ENCODE results near the gene NAV2.

NAV2 gene

DNA sequence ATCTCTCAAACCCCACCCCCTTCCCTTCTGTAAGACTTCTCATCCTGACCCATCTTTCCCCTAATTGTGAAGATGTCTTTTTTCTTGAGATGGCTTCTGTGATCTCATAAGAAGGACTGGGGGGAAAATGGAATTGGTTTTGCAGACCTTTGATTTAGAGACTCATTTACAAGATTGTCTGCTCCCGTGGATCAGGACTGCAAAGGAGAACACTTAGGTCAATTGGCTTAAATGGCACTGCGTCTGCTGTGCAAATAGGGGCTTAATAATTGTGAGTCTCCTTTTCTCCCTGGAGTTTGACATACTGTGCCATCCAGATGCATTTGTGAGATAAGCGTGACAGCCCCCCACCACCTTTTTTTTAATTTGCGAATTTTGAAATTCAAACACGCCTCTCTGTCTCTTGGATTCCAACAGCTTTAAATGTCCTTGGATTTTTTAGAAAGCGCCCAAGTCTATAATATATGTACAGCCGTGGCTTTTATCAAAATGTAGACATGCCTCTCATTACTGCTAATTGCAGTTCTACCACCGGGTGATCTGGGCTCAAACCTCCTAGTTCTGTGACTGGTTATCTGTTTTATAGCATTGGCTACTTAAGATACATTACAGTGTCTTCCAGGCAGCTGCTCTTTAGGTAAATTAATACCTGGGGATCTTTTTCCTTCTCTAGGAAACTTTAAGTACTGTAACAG is 297.7 kb downstream of the NAV2 start:
- DNase-seq = no peak

DNA sequence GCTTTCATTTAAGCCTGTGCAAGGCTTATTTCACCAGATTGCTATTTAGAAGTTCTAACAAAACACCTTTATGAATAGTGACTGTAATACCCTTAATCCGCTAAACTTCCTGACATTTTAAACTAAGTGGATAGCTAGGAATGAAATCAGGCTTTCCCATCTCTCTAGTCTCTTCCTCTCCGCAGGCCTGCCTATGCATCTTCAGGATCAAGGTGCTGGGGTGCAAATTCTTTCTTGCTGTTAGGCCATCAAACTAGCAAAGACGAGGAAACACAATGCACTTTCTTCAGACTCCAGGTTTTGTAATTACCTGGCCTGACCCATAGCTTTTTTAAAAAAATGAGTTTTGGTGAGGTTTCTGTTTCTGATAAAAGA is 298.2 kb downstream of the NAV2 start:
- no peak for DNase-seq

DNA sequence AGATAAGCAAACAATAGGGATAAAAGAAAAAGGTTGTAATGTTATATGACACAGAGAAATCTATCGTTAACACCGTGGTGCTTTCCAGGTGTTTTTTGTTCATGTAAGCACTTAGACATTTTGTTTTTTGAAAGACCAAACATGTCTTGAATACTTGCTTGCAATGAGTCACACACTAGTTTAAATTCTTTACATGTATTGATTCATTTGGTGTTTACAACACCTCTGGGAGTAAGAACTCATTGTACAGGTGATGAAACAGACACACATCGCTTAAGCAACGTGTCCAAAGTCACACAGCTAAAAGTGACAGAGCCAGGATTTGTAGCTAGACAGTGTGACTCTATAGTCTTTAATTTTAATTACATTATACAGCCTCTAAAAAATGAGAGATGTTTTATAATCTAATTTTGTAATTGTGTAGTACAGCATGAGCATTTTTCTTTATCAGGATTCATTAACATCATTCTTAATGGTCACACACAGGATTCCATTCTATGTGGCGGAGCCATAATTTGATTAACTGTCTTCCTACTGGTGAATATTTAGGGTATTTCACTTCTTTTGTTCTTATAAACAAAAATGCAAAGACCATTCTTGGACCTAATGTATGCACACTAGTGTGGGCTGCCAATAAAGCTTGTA is 298.8 kb downstream of the NAV2 start:
- no peak for DNase-seq

DNA sequence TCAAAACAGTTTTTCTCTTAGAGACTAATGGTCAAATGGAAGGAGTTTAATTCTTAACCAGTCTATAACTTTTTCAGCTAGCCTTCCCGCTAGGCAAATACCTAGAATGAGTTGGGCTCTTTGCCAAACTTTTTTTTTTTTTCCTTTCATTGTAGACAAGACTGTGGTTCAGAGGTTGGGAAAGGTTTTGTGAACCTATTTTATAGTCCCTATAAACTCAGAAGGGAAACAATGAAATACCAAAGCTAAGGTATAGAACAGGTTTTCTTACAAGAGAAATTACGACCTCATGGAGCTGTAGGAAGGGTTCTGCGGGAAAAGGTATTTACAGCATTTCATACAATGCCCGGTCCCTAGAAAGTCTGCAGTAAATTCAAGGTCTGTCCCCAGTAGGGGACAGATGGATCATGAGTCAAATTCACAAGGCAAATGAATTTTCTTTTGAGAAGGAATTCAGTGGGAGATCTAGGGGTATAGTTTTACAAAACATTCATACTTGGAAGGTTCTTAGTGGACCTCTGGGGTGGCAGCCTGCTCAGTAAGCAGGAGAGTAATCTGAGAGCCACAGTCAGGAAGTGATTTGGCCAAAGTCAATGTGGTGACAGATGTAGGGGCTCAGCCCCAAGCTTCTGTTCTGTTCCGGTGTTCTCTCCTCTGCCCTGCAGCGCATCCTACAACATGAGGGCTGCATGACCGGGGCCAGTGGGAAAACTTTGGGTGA is 300.9 kb downstream of the NAV2 start:
- DNase-seq = no peak

DNA sequence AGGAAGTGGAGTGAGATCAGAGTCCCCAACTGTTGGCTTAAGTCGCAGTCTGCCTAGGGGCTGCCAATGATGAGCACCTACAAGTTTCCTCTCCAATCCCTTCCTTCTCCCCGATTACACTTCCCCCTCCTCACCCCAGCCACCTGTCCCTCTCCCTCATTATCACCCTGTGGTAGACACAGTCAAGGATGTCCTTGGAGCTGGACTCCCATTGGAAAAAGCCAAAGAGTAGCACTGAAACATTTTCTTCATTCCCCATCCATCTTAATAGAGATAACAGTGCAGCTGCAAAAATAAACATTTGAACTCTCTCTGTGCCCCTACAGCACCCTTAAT is 301.4 kb downstream of the NAV2 start:
- no peak for DNase-seq

DNA sequence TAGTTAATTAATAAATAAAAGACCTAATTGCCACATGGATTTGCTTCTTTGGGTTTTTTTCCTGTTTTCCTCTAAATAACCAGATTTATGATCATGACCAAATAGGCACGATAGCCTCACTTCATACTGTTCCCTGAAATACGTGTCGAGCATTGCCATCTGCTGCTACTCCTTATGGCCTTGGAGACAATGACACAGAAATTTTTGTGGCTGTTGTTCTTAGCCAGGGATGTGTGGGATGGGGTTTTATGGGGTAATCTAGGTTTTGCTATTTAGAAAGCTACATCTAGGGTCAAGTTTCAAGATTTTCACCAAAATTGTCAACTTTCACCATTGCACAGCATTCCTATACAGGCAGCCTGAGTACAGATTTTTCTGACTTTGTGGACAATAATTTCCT is 302.5 kb downstream of the NAV2 start:
- no peak for DNase-seq

DNA sequence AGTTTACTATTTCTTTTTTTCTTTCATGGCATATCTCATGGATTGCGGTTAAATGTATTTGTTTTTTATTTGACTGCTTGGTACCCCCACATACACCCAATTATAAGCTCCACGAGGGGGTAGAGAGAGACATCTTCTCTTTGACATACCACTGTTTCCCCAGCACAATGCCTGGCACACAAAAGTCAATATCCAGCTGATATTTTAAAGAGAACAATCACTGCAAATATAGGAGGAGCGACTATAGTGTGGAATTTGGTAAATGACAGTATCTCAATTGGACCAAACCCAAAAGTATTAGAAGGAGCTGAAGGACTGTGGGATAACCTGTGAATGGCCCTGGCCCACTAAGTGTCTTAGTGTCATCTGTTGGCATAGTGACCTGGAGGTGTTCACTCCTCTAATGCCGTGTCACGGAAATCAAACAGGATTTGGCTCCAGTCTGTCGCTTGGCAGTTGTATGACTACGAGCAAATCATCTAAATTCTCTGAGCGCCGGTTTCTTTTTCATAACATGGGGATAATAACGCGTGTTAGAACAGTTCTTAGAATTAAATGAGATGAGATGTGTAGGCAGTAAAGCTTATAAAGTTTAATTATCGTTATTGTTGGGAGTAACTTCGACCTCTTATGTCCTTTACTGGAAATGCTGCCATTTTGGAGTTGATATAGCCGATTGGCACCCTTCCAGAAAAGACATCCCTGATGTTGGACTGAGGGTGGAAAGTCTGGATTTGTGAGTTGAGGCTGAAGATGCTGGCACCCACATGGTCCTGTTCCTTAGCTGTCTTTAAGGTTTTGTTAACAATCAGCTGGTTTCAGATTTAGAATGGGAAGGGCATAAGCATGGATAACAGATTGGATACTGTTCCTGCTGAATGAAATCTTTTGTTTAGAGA is 303.1 kb downstream of the NAV2 start:
- no peak for DNase-seq

DNA sequence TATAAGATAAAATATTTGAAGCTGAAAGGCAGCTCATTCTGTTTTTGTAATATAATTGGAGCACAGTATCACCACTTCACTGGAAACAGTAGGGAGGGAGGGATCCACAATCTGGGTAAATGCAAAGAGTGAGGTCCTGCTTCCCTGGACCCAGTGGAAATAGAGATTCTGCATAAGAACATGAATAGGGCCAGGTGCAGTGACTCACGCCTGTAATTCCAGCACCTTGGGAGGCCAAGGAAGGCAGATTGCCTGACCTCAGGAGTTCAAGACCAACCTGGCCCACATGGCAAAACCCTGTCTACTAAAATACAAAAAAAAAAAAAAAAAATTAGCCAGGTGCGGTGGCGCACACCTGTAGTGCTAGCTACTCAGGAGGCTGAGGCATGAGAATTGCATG is 303.9 kb downstream of the NAV2 start:
- no peak for DNase-seq

DNA sequence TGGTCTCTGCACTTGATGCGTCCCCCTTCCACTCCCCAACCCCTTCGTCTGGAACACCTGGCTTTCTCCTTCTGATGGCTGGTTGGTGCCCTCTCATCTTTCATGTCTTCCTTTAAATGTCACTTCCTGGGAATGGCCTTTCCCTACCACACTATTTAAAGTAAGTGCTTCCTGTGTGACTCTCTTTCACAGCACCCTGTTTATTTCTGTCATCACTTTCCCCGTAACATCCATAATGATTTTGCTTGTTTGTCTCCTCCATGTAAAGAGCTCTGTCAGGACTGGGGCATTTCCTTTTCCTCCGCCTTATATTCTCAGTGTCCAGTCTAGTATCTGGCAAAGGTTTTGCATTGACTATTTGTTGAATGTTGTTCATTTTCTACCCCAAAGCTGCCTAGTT is 304.7 kb downstream of the NAV2 start:
- DNase-seq = no peak

DNA sequence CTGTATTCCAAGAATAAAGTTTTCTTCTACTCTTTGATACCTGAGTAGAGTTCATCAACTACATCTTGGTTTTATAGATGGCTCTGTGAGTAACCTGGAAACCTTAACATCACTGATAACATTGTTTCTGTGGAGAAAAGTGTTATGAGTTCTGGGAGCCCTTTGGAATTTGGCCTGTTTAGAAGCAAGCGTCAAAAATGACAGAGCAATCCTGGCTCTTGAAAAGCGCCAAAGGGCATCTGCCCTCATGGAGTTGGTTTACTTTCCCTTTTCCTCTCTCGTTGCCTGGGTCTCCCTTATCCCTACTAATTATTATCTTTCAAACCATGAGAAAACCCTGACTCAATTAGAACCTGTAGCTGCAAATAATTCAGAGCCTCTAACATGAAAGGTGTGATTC is 307.6 kb downstream of the NAV2 start:
- DNase-seq = no peak

DNA sequence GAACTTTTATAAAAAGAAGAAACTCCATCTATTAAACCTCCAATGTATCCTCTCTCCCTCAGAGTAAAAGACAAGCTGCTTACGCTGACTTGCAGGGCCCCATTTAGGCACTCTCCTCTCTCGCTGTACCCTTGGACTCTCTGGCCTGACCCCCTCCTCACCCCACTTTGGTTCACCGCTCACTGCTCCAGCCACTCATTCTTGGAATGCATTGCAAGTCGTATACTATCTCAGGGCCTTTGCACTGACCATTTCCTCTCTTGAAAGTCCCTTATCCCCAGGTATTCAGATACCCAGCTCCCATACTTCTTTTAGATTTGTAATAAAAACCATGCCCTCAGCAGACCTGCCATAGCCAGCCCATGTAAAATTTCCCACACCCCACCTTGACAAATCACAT is 308.1 kb downstream of the NAV2 start:
- no peak for DNase-seq

DNA sequence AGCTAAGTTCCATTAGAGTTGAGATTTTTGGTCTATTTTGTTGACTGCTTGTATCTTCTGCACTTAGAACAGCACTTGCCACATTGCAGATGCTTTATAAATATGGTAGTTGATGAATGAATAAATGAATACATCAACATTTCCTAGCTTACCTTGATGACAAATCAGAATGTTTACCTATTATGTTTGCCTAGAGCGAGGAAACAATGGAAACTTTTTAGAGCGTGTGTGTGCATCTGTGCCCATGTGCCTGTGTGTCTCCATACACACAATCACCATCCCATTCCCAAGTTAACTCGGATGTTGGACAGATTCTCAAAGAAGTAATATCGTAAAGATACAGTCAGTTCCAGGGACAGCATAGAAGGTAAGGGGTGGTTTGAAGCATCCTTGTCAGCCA is 308.6 kb downstream of the NAV2 start:
- no peak for DNase-seq

DNA sequence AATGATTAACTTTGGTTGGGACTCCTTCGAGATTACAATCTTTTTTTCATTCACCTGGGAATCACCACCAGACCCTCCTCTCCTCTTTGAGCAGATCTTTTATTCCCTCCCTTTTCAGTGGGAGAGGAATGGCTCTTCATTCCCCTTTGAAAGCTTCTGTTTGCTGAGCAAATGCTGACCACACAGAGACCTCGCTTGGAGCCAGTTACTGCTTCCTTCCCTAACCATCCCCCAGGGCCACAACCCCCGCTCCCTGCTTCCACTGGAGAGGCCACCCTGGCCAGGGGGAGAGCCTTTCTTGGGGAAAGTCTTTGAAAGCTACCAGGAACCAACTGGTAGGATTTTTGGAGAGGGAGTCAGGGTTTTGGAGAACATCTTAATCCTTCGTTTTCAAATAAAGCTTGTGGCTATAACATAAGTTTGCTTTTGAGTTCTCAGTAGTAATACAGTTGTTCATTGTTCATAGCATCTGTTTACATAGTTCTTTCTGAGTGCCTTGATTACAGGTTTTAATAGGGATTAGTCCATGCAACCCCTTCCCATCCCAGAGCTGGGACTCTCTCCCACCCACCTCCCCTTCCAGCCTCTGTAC is 309.2 kb downstream of the NAV2 start:
- DNase-seq = no peak

DNA sequence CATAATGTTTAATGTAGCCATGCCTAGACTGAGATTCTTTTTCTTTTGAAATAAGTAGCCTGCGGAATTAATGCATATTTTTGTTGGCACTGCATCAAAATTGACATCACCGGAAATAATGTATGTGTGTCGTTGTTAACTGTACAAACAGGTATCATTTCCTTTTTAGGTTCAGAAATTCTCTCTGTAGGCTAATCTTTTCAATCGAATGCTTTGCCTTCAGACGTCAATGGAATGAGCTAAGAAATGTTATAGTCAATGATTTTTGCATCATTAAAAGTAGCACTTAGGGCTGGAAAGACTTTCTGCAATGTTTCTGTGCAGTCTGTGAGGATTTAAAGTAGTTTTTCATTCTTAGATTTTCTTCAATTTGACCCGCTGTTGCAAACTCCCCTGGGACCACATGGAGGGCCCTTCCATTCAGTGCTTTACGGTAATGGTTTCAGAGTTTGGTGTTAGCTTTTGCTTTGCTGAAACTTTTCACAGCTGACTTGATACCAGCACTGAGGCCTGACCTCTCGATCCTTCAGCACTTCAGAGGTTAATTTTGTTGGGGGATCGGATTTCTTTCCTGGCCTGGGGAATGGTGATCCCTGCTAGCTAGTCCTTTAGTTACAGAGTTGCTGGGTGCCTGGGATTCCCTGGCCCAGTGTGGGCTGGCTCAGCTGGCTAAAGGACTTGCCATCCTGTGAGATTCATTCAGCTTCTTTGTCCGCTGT is 309.9 kb downstream of the NAV2 start:
- DNase-seq = no peak

DNA sequence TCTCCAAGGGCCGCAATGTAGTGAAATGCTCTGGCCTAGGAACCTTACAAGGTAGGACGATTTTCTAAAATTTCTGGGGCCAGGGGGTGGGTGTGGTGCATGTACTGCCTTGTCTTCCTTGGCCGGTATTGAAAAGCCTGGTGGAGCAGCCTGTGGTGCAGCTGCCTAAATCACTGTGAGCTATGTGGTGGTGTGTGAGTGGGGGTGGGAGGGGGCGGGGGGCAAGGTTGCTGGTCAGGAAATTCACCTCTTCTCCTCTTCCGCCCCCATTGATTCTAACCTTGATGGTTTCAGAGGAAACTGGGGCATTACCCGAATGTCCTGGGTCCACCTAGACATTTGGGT is 310.4 kb downstream of the NAV2 start:
- DNase-seq = no peak

DNA sequence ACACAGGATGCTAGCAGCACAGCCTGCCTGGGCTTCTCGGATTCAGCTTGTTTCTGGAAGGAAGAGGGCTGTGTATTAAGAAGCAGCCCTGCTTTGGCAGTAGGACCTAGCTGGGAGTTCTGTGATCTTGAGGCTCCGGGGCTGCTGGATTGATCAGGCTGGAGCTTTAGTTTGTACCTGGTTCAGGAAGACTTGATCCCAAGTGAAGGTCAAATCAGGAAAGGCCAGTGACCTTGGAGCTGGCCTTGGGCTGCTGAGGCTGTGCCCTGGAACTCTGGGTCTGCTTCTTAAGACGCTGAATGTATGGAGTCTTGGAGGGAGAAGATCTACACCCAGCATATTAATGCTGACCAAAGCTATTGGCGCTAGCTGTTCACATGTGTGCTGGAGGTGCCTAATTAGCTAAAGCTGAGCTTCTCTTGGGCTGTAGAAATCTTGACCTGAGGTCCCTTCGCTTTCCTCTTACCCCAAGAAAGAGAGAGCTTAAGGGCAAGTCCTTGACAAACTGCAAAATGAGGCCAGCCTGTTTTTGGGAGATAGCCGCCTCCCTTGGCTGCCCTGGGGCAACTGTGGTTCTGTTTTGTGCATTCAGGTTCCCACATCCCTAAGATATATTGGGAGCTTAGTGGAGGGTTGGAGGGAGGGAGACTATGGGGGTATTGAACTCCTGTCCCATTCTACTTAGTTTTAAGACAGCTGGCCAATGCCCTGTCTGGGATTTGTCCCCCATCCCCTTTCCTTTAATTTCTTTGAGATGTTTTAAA is 311.7 kb downstream of the NAV2 start:
- DNase-seq = no peak

DNA sequence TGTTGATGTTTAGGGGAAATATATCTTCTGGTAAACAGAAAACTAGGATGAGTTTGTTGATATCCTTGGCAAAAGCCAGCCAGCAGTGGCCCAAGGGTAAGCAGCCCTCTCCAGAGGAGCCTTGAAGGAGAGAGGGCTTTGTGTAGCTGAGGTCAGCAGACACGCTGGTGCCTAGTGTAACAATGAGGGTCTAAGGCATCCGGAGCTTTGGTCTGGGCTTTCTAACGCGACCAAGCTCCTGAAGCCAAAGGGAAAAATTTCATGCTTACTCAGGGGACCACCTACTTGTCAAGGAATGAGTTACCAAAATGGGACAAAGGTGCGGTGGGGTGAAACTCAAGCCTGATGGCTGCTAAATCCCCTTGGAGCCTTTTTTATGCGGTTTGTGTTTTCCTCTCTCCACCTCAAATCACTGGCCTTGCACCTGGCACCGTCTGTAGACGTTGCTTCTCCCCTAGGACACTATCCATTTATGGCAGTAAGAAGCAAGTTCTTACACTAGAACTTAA is 312.7 kb downstream of the NAV2 start:
- no peak for DNase-seq

DNA sequence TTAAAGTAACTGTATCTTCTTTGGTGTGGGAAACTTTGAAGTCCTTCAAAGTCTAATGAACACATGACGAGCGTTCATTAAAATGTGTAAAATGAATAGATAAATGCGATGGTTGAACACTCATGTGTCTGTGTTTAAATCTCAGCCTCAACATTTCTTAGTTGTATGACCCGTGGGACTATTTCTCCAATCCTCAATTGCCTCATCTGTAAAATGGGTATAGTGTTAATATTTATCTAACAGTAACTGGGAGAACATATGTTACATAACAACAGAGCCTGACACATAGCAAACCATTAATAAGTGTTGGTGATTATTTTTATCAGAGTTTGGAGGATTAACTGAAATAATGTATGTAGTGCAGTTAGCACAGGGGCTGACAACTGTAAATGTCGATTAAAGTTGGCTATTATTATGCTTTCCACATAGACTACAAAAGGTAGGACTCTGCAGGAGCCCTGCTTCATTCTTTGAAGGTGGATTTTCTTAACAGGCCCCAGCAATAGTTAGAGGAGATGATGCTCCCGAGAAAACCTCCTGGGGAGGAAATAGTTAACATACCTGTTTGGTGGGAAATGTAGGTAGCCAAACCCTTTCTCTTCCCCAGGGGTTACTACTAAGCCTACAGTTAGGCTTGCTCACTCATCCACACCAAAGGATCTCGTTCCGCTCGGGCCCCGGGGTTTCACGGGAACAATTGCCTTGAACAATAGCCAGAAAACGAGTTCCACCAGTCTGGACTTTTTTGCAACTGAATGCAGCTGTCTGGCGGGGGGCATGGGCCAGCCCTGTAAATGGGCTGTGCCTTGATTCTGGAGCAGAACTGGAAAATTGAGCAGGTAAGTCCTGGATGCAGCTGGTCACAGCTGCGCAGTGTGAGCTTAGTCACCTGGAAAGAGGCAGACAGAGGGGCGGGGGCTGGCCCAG is 314.3 kb downstream of the NAV2 start:
- DNase-seq = no peak

DNA sequence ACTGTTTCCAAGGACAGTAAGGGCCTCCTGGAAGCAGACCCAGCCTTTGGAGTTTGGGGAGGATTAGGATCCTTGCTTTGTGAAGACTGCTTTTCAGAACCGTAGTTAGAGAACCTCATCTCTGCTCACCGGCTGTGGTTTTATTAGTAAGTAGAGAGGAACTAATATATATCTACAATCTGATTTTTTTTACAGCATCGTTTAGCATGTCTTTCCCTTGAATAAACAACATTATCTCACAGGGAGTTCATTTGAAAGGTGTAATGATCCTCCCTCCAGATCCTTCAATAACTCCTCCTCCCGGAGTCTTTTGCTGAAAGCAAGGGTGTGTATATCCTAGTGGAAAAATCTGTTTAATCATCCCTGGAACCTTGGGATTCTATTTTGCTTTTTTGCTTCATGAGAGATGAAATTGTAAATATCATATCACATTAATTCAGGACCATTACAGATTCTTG is 314.9 kb downstream of the NAV2 start:
- DNase-seq = no peak

DNA sequence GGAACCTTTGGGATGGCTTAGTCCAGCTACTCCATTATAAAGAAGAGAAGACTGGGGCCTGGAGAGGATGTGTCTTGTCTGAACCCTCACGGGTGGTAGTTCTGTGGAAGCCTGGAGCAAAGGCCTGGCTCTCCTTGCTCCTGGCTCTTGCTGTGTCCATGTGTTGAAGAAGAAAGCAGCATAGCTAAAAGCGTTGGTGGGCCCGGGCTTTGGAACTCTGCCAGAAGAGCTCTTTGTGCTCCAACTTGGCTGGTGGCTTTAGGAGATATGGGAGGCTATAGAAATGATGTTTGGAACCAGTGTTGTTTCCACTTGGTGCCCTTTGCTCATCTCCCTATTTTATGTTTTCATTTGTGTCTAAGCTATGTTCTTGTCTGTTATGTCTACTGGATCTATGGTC is 316.6 kb downstream of the NAV2 start:
- no peak for DNase-seq
